ENCODE data around the gene RBM47. TPM values are rescaled to one million over a fixed set of nuclear protein-coding genes. Genes with fewer than 3 reads are reported as not detected.

The RBM47 gene
- total RNA-seq, 1 donor from 2014 or later = 108 TPM

DNA sequence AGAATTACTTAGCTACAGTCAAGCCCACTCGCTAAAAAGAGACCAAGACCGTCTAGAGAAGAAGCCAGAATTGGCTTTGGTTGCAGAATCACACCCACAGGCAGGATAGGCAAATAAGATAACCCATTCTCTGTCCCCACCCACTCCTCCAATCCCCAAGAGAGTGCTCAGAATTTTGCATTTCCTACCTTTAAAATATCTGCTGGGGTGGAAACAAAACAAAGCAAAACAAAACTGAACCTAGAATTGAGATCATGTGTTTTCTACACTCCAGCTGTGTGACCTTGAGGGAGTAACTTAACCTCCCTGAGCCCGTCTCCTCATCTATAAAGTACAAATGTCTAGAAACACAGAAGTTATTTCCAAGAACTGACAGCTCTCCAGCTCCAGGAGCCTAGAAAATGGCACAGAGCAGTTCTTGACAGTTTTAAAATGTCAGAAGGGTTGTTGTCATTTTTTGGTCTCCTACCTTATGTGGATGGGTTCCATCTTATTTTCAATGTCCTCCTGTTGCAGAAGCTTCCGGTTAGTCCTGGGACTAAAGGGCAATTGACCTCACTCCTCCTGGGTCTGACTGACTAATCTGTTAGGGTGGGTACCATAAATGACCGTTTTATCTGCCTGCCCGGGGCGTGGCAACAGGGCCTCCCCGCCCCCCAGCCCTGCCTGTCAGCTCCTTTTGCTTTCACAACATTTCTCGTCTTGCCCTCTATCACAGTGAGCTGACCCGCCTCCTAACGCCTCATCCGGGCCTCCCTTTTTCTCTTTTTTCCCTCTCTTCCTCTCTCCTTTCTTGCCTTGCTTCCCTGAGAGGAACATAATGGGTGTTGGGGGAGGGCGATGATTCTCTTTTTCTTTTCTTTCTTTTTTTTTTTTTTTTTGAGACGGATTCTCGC is 114.0 kb downstream of the RBM47 start:
- no peak for TF ChIP-seq CTCF (IDR thresholded peaks at IDR 0.05)
- H3K27me3 ChIP-seq (ENCODE audit: low read depth) = no peaks in the 10 kb centered on the region
- H3K4me3 ChIP-seq = peak overlapping the region; percentile 48
- peaks cover 22% of the 10 kb centered on the region for H3K4me1 ChIP-seq
- peak overlapping the region; percentile 73 for H3K27ac ChIP-seq
- no peaks in the 10 kb centered on the region for H3K36me3 ChIP-seq
- ATAC-seq (peak; percentile 66 to 83), DNase-seq (peak; percentile 53)
- H3K9me3 ChIP-seq = no peaks in the 10 kb centered on the region
- intact Hi-C loops (cut with DNase I) = no loop called here

DNA sequence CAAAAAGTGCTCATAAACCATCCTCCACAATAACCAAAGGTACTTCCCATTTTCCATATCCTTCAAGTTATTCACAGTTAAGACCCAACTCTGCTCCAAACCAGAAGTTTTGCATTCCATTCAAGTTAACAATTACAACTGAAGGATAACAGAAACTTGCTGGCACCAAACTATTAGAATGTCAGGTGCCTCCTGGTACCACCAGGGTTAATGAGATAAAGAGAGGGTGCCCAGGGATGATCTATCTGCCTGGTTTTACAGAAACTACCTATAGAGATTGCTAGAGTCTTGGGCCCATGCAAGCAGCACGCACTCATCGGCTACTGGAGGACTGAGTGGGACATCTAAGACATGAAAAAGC is 114.6 kb downstream of the RBM47 start:
- Histone ChIP-seq H3K4me1 (peaks cover 22% of the 10 kb centered on the region), H3K27me3 (ENCODE audit: low read depth) (no peaks in the 10 kb centered on the region), H3K9me3 (no peaks in the 10 kb centered on the region), H3K4me3 (peak overlapping the region; percentile 48), H3K27ac (peak overlapping the region; percentile 73), H3K36me3 (no peaks in the 10 kb centered on the region)
- no peak for DNase-seq
- TF ChIP-seq CTCF (IDR thresholded peaks at IDR 0.05) = no peak
- peak; percentile 43 to 49 for ATAC-seq
- intact Hi-C loops (cut with DNase I) = no loop called here

- intact Hi-C loops (cut with DNase I) = no loop called here
- no peak for TF ChIP-seq CTCF (IDR thresholded peaks at IDR 0.05)
- ATAC-seq (peak; percentile 77 to 87), DNase-seq (no peak)
- Histone ChIP-seq H3K4me3 (peak overlapping the region; percentile 48), H3K27me3 (ENCODE audit: low read depth) (no peaks in the 10 kb centered on the region), H3K27ac (peak overlapping the region; percentile 73), H3K9me3 (no peaks in the 10 kb centered on the region), H3K4me1 (peaks cover 22% of the 10 kb centered on the region), H3K36me3 (no peaks in the 10 kb centered on the region)
Measured at GRCh38 chr4:40514497-40514951, 115.1 kb downstream of the RBM47 start.

DNA sequence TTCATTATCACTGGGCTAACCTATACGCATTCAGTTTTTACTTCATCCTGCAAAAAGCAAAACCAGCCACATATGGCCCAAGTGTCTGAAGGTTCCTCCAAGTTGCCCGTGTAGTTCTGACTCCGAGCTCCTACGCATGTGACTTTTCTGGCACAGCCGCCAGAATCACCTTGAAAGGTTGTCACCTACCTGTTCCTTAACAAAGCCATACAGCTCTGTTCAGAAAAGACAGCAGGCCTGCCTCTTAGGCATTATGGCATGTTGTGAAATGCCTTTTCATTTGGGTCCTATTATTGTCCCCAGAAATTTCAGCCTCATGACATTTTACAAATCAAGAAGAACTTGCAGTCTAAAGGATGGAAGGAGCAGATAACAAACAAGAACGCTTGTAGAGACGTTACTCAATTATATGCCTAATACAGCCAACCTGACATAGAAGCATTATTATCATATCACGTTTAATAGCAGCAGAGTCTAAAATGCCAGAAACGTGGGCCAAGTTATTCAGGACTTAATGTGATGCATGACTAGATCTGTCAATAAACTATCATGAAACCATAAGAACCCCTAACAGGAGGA is 118.5 kb downstream of the RBM47 start:
- DNase-seq (no peak), ATAC-seq (no peak)
- H3K9me3 ChIP-seq = no peaks in the 10 kb centered on the region
- H3K4me1 ChIP-seq = peaks cover 10% of the 10 kb centered on the region
- no peak overlapping the region for H3K4me3 ChIP-seq
- no peak overlapping the region for H3K27ac ChIP-seq
- H3K36me3 ChIP-seq = no peaks in the 10 kb centered on the region
- no peak for TF ChIP-seq CTCF (IDR thresholded peaks at IDR 0.05)
- intact Hi-C loops (cut with DNase I) = no loop called here
- H3K27me3 ChIP-seq (ENCODE audit: low read depth) = no peaks in the 10 kb centered on the region

DNA sequence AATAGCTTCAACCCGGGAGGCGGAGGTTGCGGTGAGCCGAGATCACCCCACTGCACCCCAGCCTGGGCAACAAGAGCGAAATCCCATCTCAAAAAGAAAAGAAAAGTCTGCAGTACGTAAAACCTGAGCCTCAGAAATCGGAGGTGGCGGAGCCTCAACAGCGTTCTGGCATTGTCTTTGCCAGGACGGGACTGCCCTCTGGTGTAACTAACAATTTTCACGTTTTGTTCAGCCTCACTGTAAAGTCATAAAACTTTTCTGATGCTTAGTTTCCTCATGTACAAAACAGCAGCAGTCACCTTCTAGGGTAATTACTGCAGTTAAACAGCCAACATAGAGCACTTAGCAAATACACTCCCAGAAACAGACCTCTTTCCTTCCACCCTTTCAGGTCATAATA is 121.7 kb downstream of the RBM47 start:
- H3K27ac ChIP-seq = no peak overlapping the region
- no peaks in the 10 kb centered on the region for H3K36me3 ChIP-seq
- no peaks in the 10 kb centered on the region for H3K4me1 ChIP-seq
- intact Hi-C loops (cut with DNase I) = no loop called here
- DNase-seq (no peak), ATAC-seq (no peak)
- H3K9me3 ChIP-seq = no peaks in the 10 kb centered on the region
- no peaks in the 10 kb centered on the region for H3K27me3 ChIP-seq (ENCODE audit: low read depth)
- no peak overlapping the region for H3K4me3 ChIP-seq
- no peak for TF ChIP-seq CTCF (IDR thresholded peaks at IDR 0.05)

Data from lower lobe of right lung (tissue), 2 donors.